ENCODE results near the gene KLHL5.
"Not testable (repeated sequence)": the region's sequence is repeated elsewhere in the genome, so short reads cannot be mapped to it uniquely, and the experiment has no call there.

Gene KLHL5

DNA sequence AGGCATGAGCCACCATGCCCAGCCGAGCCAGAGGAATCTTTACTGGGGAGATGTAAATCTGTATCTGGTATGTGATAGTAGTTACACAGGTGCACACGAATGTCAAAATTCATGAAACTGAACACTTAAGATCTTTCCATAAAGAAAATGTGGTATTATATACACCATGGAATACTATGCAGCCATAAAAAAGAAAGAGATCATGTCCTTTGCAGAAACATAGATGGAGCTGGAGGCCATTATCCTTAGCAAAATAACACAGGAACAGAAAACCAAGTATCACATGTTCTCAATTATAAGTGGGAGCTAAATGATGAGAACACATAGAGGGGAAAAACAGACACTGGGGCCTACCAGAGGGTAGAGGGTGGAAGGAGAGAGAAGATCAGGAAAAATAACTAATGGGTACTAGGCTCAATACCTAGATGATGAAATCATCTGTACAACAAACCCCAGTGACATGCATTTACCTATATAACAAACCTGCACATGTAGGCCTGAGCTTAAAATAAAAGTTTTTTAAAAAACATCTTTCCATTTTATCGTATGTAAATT, 37.6 kb upstream of the KLHL5 start:
- Histone ChIP-seq H3K27me3 (replicated peaks; ENCODE audit: control insufficient read depth, insufficient read depth, low read length) (no peaks in the 10 kb centered on the region), H3K4me3 (replicated peaks; ENCODE audit: low read depth, low read length) (no peak overlapping the region), H3K36me3 (ENCODE audit: control insufficient read depth, insufficient read depth, low read length) (no peaks in the 10 kb centered on the region)
- no peak for DNase-seq (ENCODE audit: extremely low read depth, insufficient read length)
- TF ChIP-seq, protein P1, sequence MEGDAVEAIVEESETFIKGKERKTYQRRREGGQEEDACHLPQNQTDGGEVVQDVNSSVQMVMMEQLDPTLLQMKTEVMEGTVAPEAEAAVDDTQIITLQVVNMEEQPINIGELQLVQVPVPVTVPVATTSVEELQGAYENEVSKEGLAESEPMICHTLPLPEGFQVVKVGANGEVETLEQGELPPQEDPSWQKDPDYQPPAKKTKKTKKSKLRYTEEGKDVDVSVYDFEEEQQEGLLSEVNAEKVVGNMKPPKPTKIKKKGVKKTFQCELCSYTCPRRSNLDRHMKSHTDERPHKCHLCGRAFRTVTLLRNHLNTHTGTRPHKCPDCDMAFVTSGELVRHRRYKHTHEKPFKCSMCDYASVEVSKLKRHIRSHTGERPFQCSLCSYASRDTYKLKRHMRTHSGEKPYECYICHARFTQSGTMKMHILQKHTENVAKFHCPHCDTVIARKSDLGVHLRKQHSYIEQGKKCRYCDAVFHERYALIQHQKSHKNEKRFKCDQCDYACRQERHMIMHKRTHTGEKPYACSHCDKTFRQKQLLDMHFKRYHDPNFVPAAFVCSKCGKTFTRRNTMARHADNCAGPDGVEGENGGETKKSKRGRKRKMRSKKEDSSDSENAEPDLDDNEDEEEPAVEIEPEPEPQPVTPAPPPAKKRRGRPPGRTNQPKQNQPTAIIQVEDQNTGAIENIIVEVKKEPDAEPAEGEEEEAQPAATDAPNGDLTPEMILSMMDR (IDR thresholded peaks at IDR 0.05; ENCODE audit: insufficient read depth, low read length, poor library complexity, severe bottlenecking): no peak

DNA sequence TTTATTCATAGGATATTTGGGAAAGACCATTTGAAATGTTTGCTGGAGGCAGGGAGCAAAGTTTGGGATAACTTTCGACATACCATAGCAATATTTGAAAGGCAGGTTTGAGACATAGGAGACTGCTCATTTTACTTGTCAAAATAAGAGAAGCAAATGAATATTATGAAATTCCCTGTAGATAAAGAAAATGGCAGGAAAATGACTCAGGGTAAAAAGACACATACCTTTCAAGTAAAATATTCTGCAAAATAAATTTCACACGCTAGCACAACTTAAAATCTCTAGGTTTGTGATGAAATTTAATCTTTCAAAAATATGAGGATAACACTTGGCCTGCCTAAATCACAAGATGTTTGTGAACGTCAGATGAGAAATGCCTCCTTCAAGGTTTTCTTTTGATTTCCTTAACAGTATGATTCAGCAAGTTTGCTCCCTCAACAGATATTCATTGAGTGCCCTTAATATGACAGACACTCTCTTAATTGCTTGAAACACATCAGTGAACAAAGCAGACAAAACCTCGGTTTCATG, 36.4 kb upstream of the KLHL5 start:
- H3K36me3 ChIP-seq (ENCODE audit: control insufficient read depth, insufficient read depth, low read length): no peaks in the 10 kb centered on the region
- no peak for DNase-seq (ENCODE audit: extremely low read depth, insufficient read length)
- TF ChIP-seq, protein P1 (IDR thresholded peaks at IDR 0.05; ENCODE audit: insufficient read depth, low read length, poor library complexity, severe bottlenecking): no peak
- H3K27me3 ChIP-seq (replicated peaks; ENCODE audit: control insufficient read depth, insufficient read depth, low read length): no peaks in the 10 kb centered on the region
- H3K4me3 ChIP-seq (replicated peaks; ENCODE audit: low read depth, low read length): no peak overlapping the region

DNA sequence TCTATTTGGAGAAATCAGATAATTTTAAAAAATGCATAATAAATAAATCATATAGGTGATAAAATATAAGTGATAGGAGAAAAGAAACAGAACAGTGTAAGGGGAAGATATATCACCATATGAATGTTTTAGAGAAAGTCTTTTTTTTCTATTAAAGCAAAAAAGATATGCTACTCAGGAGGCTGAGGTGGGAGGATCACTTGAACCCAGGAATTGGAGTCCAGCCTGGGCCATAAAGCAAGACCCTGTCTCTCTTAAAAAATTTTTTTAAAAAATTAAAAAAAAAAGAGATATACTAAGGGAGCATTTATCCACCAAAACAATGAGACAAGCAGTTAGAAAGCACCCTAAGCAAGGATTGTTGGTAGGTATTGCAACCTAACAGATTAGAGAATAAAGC, 35.9 kb upstream of the KLHL5 start:
- no peak overlapping the region for H3K4me3 ChIP-seq (replicated peaks; ENCODE audit: low read depth, low read length)

DNA sequence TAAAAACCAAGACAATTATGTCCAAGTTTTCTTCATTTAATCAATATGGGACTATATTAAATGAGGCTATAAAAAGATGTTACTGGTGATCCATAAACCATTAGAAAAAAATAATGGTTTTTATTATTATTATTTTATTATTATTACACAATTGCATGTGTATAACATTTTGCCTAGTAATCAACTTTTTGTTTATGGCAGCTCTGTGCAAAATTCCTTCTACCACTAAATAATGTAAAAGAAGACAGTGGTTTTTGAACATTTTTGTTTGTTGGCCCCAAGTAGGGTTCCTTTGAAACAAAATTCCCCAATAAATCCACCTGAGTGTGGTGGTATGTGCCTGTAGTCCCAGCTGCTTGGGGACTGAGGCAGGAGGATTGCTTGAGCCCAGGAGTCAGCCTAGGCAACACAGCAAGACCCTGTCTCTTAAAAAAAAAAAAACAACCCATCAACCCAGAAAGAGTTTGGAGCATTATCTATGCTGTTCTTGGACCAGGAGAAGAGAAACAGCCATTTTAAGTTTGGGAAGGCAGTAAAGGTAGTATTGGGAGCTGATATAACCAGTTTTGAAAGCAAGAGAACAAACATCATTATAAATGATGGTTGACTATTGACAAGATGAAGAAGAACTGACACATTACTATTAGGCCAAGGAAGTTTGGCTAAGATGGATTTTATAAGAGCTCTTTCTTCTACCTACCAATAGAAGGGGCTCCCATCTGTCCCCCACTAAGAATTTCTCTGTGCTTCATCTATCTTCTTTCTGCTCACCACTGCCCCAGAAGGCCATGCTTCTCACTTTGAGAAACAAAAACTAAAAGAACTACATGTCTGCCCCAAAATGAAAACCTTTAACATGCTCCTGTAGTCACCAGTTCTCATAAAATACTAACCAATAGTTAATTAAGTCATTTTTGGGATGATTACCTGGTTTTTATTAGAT, 32.0 kb upstream of the KLHL5 start:
- TF ChIP-seq, protein P1 (IDR thresholded peaks at IDR 0.05; ENCODE audit: insufficient read depth, low read length, poor library complexity, severe bottlenecking): peak; percentile 26
- peak overlapping the region; percentile 55 for H3K4me3 ChIP-seq (replicated peaks; ENCODE audit: low read depth, low read length)
- H3K36me3 ChIP-seq (ENCODE audit: control insufficient read depth, insufficient read depth, low read length): no peaks in the 10 kb centered on the region
- no peaks in the 10 kb centered on the region for H3K27me3 ChIP-seq (replicated peaks; ENCODE audit: control insufficient read depth, insufficient read depth, low read length)
- no peak for DNase-seq (ENCODE audit: extremely low read depth, insufficient read length)

More for the DNA sequence above, 35.9 kb upstream of the KLHL5 start:
- H3K36me3 ChIP-seq (ENCODE audit: control insufficient read depth, insufficient read depth, low read length): no peaks in the 10 kb centered on the region
- DNase-seq (ENCODE audit: extremely low read depth, insufficient read length): no peak
- no peaks in the 10 kb centered on the region for H3K27me3 ChIP-seq (replicated peaks; ENCODE audit: control insufficient read depth, insufficient read depth, low read length)
- TF ChIP-seq, protein P1 (IDR thresholded peaks at IDR 0.05; ENCODE audit: insufficient read depth, low read length, poor library complexity, severe bottlenecking): no peak

DNA sequence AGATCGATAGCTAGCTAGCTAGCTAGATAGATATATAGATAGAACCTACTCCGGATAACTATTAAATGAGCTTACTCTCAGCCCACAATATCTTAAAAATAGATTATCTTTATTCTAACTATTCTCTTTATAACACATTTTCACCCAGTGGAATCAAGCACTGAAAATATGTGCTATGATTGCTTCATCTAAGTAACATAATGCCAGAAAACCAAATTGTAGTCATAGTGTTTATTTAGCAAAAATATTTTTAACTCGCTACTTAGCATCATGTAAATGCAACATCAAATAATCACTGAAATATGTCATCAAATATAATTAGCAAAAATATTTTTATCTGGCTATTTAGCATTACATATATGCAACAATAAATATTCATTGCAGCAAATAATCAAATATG, 31.3 kb upstream of the KLHL5 start:
- TF ChIP-seq, protein P1 (IDR thresholded peaks at IDR 0.05; ENCODE audit: insufficient read depth, low read length, poor library complexity, severe bottlenecking): no peak
- H3K4me3 ChIP-seq (replicated peaks; ENCODE audit: low read depth, low read length): peak overlapping the region; percentile 55
- no peak for DNase-seq (ENCODE audit: extremely low read depth, insufficient read length)
- H3K27me3 ChIP-seq (replicated peaks; ENCODE audit: control insufficient read depth, insufficient read depth, low read length): no peaks in the 10 kb centered on the region
- H3K36me3 ChIP-seq (ENCODE audit: control insufficient read depth, insufficient read depth, low read length): no peaks in the 10 kb centered on the region

DNA sequence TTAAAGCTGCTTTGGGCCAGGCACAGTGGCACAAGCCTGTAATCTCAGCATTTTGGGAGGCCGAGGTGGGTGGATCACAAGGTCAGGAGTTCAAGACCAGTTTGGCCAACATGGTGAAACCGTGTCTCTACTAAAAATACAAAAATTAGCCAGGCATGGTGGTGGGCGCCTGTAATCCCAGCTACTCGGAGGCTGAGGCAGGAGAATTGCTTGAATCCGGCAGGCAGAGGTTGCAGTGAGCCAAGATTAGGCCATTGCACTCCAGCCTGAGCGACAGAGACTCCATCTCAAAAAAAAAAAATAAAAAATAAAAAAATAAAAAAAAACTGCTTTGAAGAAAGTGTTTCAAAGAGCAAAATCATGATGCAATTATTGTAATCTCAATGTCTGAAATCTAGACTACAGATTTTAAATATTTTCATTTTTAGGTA, 30.4 kb upstream of the KLHL5 start:
- H3K36me3 ChIP-seq (ENCODE audit: control insufficient read depth, insufficient read depth, low read length); DNase-seq (ENCODE audit: extremely low read depth, insufficient read length); H3K27me3 ChIP-seq (replicated peaks; ENCODE audit: control insufficient read depth, insufficient read depth, low read length): not testable (repeated sequence)
- H3K4me3 ChIP-seq (replicated peaks; ENCODE audit: low read depth, low read length): peak overlapping the region; percentile 55
